HCT116 (cell line): ENCODE results near the gene DEPDC5. TPM values are rescaled to one million over a fixed set of nuclear protein-coding genes. Genes with fewer than 3 reads are reported as not detected.

Experiments used
- ATAC-seq: fragments of 200-7000 bp; cut with Tn5 transposase; 2 replicates; pipeline ENCODE4 v1.9.1; 2020; ENCODE audit warnings: mild to moderate bottlenecking, moderate library complexity
- BruUV-seq: library from RNA; stranded (reverse); fragments of 400-500 nt; replicated peaks from 2 replicates; lab custom pipeline; 2021; lab: Mats Ljungman, UMichigan
- CTCF ChIA-PET: fragments of 300-600 bp; sonication (Branson Sonifier 250); formaldehyde crosslinking; loops from one replicate; lab custom pipeline; 2021; ENCODE audit warnings: antibody characterized with exemption; lab: Charles Lee
- POLR2A ChIA-PET: fragments of 300-600, 350-600 bp; sonication (Branson Sonifier 250); formaldehyde crosslinking; loops from one replicate; lab custom pipeline; 2021; ENCODE audit warnings: antibody characterized with exemption; lab: Charles Lee
- RAD21 ChIA-PET, 2 experiments: fragments of 300-600 bp; sonication (Branson Sonifier 250); formaldehyde crosslinking; loops; one replicate each; lab custom pipeline; 2023; ENCODE audit warnings: low total read pairs in 2 of 2; ENCODE audit not compliant: uncharacterized antibody in 2 of 2, unreplicated experiment in 2 of 2, low non-redundant PET in 1 of 2; lab: Charles Lee
- DNase-seq: peaks from one replicate; pipeline ENCODE4 v3.0.0-alpha.2; 2010; ENCODE audit warnings: low read depth, low spot score
- H2AFZ ChIP-seq: fragments of 200-600 bp; shearing (Covaris generic), sonication (generic); 2 replicates; pipeline ENCODE4 v1.6.1; 2017; ENCODE audit warnings: low read depth, mixed run types, mixed read lengths, antibody characterized with exemption, low read length; ENCODE audit not compliant: poor library complexity, severe bottlenecking
- H3K27ac ChIP-seq: 2 replicates; pipeline ENCODE4 v1.5.1; 2012; ENCODE audit warnings: low read depth, low read length
- H3K27me3 ChIP-seq: fragments of 200-600 bp; sonication (generic); 2 replicates; pipeline ENCODE4 v1.6.1; 2016; ENCODE audit warnings: mixed run types, low read length, mixed read lengths; ENCODE audit not compliant: insufficient read depth
- H3K36me3 ChIP-seq, 2 experiments: fragments of 200-500 bp in 1 of 2; fragments of 200-600 bp in 1 of 2; sonication (Bioruptor generic) in 1 of 2; sonication (generic) in 1 of 2; 2 replicates each; pipeline versions ENCODE4 v1.5.1 to v1.6.1; 2014 to 2016; ENCODE audit warnings: low read length in 2 of 2, inconsistent platforms in 1 of 2, mixed read lengths in 1 of 2, mixed run types in 1 of 2; ENCODE audit not compliant: insufficient read depth in 2 of 2, control insufficient read depth in 1 of 2
- H3K4me1 ChIP-seq, 2 experiments: fragments of 200-600 bp in 1 of 2; sonication (generic) in 1 of 2; 2 replicates each; pipeline versions ENCODE4 v1.5.1 to v1.6.1; 2012 to 2017; ENCODE audit warnings: low read length in 2 of 2, inconsistent platforms in 1 of 2, mild to moderate bottlenecking in 1 of 2, mixed read lengths in 1 of 2, mixed run types in 1 of 2, moderate library complexity in 1 of 2; ENCODE audit not compliant: insufficient read depth in 2 of 2, control insufficient read depth in 1 of 2
- H3K4me2 ChIP-seq: fragments of 200-600 bp; sonication (generic); 2 replicates; pipeline ENCODE4 v1.6.1; 2017; ENCODE audit warnings: mixed run types, low read length, mixed read lengths
- H3K4me3 ChIP-seq, 2 experiments: fragments of 200-600 bp in 1 of 2; sonication (generic) in 1 of 2; replicated peaks in 1 of 2; 2 replicates each; pipeline ENCODE4 v1.5.1; 2011 to 2016; ENCODE audit warnings: low read length in 2 of 2, control low read depth in 1 of 2, low read depth in 1 of 2, mild to moderate bottlenecking in 1 of 2, mixed read lengths in 1 of 2, mixed run types in 1 of 2
- H3K79me2 ChIP-seq: fragments of 200-600 bp; sonication (generic); 2 replicates; pipeline ENCODE4 v1.6.1; 2017; ENCODE audit warnings: mild to moderate bottlenecking, mixed run types, low read length, moderate library complexity, mixed read lengths; ENCODE audit not compliant: insufficient read depth
- H3K9ac ChIP-seq: fragments of 200-600 bp; sonication (generic); 2 replicates; pipeline ENCODE4 v1.6.1; 2016; ENCODE audit warnings: low read length, mixed read lengths
- H3K9me2 ChIP-seq: fragments of 200-600 bp; sonication (generic), shearing (Covaris generic); 2 replicates; pipeline ENCODE4 v1.6.1; 2017; ENCODE audit warnings: mixed run types, mild to moderate bottlenecking, moderate library complexity; ENCODE audit not compliant: insufficient read depth
- H3K9me3 ChIP-seq, 2 experiments: fragments of 200-500 bp in 1 of 2; fragments of 200-600 bp in 1 of 2; sonication (Bioruptor generic) in 1 of 2; sonication (generic) in 1 of 2; 2 replicates each; pipeline ENCODE4 v1.6.1; 2014 to 2017; ENCODE audit warnings: low read length in 2 of 2, mixed read lengths in 2 of 2, inconsistent platforms in 1 of 2, low read depth in 1 of 2, mild to moderate bottlenecking in 1 of 2, mixed run types in 1 of 2, moderate library complexity in 1 of 2; ENCODE audit not compliant: control insufficient read depth in 1 of 2, insufficient read depth in 1 of 2
- H4K20me1 ChIP-seq: fragments of 200-600 bp; sonication (generic), shearing (Covaris generic); 2 replicates; pipeline ENCODE4 v1.6.1; 2017; ENCODE audit warnings: mixed run types, mild to moderate bottlenecking, moderate library complexity; ENCODE audit not compliant: insufficient read depth
- CBX3 ChIP-seq: IDR thresholded peaks from 2 replicates; pipeline ENCODE4 v1.6.1; 2012; ENCODE audit warnings: low read depth
- CEBPB ChIP-seq: IDR thresholded peaks from 2 replicates; pipeline ENCODE4 v1.6.1; 2012; ENCODE audit warnings: low read depth
- EZH2phosphoT487 ChIP-seq: fragments of 200-600 bp; IDR thresholded peaks from 2 replicates; pipeline ENCODE4 v1.6.1; 2018; ENCODE audit warnings: antibody characterized with exemption, borderline replicate concordance
- FOSL1 ChIP-seq: IDR thresholded peaks from 2 replicates; pipeline ENCODE4 v1.6.1; 2012; ENCODE audit warnings: low read depth
- JUND ChIP-seq: IDR thresholded peaks from 2 replicates; pipeline ENCODE4 v1.6.1; 2012
- POLR2A ChIP-seq: IDR thresholded peaks from 2 replicates; pipeline ENCODE4 v1.7.0; 2011; ENCODE audit warnings: borderline replicate concordance; ENCODE audit not compliant: insufficient read depth, insufficient read length; ENCODE audit errors: extremely low read depth
- RAD21 ChIP-seq: IDR thresholded peaks from 2 replicates; pipeline ENCODE4 v1.6.1; 2012; ENCODE audit warnings: low read depth, mild to moderate bottlenecking
- SIN3A ChIP-seq: IDR thresholded peaks from 2 replicates; pipeline ENCODE4 v1.6.1; 2012; ENCODE audit warnings: low read depth
- SRF ChIP-seq: IDR thresholded peaks from 2 replicates; pipeline ENCODE4 v1.6.1; 2012; ENCODE audit warnings: low read depth
- TCF7L2 ChIP-seq: IDR thresholded peaks from 2 replicates; pipeline ENCODE4 v1.7.0; 2011; ENCODE audit warnings: borderline replicate concordance, inconsistent platforms; ENCODE audit not compliant: insufficient read depth, insufficient read length; ENCODE audit errors: extremely low read depth
- ZFX ChIP-seq: fragments of 450-650 bp; IDR thresholded peaks from 2 replicates; pipeline ENCODE4 v1.6.1; 2017
- ZNF274 ChIP-seq: fragments of 200-500 bp; sonication (Bioruptor generic); IDR thresholded peaks from 2 replicates; pipeline ENCODE4 v1.6.1; 2014; ENCODE audit warnings: mild to moderate bottlenecking, low read depth, low read length, inconsistent platforms
- intact Hi-C: fragments of 100-400 bp; cut with micrococcal nuclease; formaldehyde crosslinking; loops from 2 replicates; pipeline ENCODE4 v1.10.0; 2022
- total RNA-seq: library from RNA; stranded (reverse); gene quantifications from one replicate; pipeline ENCODE4 v1.2.1, GENCODE V29; 2021; ENCODE audit not compliant: unreplicated experiment
- TF ChIP-seq, protein P1 (sequence below): IDR thresholded peaks from 2 replicates; pipeline ENCODE4 v1.6.1; 2012
- TF ChIP-seq, protein P2 (sequence below): IDR thresholded peaks from 2 replicates; pipeline ENCODE4 v1.6.1; 2012
- TF ChIP-seq, protein P3 (sequence below): IDR thresholded peaks from 2 replicates; pipeline ENCODE4 v1.6.1; 2012; ENCODE audit warnings: low read depth
- TF ChIP-seq, protein P4 (sequence below), 3 experiments: fragments of 200-600 bp in 1 of 3; sonication (generic) in 1 of 3; IDR thresholded peaks in 2 of 3; conservative IDR thresholded peaks in 1 of 3; 2 replicates each; pipeline ENCODE4 v1.5.1; 2012 to 2017; ENCODE audit warnings: low read depth in 2 of 3, low read length in 2 of 3, antibody characterized with exemption in 1 of 3, borderline replicate concordance in 1 of 3, control low read depth in 1 of 3, mild to moderate bottlenecking in 1 of 3, mixed read lengths in 1 of 3, mixed run types in 1 of 3, moderate library complexity in 1 of 3; ENCODE audit not compliant: insufficient read depth in 1 of 3

Gene DEPDC5
- total RNA-seq, 1 experiment from 2014 or later: 35.0 TPM

DNA sequence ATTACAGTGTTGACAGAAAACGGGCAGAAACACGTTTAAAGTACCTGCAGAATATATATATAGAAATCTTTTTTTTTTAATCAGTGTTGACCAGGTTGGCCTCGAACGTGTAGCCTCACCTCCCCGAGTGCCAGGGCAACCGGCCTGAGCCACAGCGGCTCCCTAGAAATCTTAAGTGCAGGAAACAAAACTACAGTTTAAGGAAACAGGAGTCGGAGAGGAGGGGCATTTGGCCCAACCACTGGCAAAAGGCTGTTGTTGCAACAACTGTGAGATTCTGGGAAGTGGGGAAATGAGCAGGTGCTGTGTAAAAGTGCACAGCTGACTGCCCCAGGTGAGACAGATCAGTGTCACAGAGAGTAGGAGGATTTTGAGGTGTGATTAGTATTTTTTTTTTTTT lies 194.2 kb downstream of the DEPDC5 start:
- Histone ChIP-seq H3K4me2 (no peak overlapping the region), H3K9me2 (no peaks in the 10 kb centered on the region), H4K20me1 (peaks cover 26% of the 10 kb centered on the region; the same call in 1 of the 2 replicates), H3K9me3 (no peaks in the 10 kb centered on the region), H2AFZ (no peak overlapping the region), H3K4me1 (peaks cover 29 to 58% of the 10 kb centered on the region in 2 experiments), H3K4me3 (no peak overlapping the region), H3K27me3 (no peaks in the 10 kb centered on the region), H3K79me2 (peaks cover 86% of the 10 kb centered on the region), H3K27ac (no peak overlapping the region), H3K9ac (no peak overlapping the region), H3K36me3 (peaks cover 34 to 45% of the 10 kb centered on the region in 2 experiments; a peak in 3 of 4 replicates)
- ATAC-seq: no peak
- ChIA-PET RAD21 (no interaction called here), CTCF (interaction anchor here (0.6 to 3.5 kb wide), 3 partner anchors 13 to 376 kb away, joined by 3 to 16 read pairs (median 3); no protein-coding TSS in a partner anchor), POLR2A (interaction anchor here (1.5 kb wide), 1 partner anchor 111 kb away, joined by 3 read pairs; no protein-coding TSS in a partner anchor)
- no peak for DNase-seq
- intact Hi-C loops: loop anchor here (5.0 to 10.0 kb wide), 2 partner anchors 123 to 196 kb away; partner anchors contain the start of genes DEPDC5 and PRR14L
- no TSS peak for BruUV-seq
- TF ChIP-seq EZH2phosphoT487 (no peak), CEBPB (no peak)

DNA sequence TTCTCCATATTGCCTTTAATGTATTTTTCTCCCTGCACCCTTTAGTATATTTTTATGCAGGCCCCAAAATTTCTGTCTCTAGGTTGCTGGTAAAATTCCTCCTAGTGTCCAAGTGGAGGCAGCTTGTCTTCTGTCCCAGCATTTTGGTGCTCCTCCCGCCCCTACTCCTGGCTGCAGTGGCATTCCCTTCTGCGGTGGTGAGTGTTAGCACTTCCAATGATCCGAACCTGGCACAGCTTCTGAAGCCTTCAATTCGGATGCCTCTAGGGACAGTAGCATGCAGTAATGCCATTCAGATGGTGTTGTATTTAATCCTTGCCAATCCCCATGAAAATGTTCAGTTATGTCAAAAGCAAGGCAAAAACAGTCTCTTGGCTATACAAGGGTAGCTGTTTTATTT lies 196.4 kb downstream of the DEPDC5 start:
- POLR2A ChIA-PET: interaction anchor here (1.3 to 1.5 kb wide), 2 partner anchors 9 to 197 kb away, joined by 3 read pairs; partner anchors contain the start of gene DEPDC5
- no TSS peak for BruUV-seq
- TF ChIP-seq CBX3: no peak
- no peak for TF ChIP-seq SIN3A
- no peak for TF ChIP-seq JUND
- TF ChIP-seq FOSL1: no peak
- TF ChIP-seq ZNF274: no peak
- TF ChIP-seq, protein P1, sequence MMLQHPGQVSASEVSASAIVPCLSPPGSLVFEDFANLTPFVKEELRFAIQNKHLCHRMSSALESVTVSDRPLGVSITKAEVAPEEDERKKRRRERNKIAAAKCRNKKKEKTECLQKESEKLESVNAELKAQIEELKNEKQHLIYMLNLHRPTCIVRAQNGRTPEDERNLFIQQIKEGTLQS: no peak
- TF ChIP-seq POLR2A: no peak
- TF ChIP-seq, protein P2, sequence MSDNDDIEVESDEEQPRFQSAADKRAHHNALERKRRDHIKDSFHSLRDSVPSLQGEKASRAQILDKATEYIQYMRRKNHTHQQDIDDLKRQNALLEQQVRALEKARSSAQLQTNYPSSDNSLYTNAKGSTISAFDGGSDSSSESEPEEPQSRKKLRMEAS: no peak
- no peak for TF ChIP-seq SRF
- no peak for TF ChIP-seq RAD21
- TF ChIP-seq ZFX: no peak
- TF ChIP-seq, protein P3, sequence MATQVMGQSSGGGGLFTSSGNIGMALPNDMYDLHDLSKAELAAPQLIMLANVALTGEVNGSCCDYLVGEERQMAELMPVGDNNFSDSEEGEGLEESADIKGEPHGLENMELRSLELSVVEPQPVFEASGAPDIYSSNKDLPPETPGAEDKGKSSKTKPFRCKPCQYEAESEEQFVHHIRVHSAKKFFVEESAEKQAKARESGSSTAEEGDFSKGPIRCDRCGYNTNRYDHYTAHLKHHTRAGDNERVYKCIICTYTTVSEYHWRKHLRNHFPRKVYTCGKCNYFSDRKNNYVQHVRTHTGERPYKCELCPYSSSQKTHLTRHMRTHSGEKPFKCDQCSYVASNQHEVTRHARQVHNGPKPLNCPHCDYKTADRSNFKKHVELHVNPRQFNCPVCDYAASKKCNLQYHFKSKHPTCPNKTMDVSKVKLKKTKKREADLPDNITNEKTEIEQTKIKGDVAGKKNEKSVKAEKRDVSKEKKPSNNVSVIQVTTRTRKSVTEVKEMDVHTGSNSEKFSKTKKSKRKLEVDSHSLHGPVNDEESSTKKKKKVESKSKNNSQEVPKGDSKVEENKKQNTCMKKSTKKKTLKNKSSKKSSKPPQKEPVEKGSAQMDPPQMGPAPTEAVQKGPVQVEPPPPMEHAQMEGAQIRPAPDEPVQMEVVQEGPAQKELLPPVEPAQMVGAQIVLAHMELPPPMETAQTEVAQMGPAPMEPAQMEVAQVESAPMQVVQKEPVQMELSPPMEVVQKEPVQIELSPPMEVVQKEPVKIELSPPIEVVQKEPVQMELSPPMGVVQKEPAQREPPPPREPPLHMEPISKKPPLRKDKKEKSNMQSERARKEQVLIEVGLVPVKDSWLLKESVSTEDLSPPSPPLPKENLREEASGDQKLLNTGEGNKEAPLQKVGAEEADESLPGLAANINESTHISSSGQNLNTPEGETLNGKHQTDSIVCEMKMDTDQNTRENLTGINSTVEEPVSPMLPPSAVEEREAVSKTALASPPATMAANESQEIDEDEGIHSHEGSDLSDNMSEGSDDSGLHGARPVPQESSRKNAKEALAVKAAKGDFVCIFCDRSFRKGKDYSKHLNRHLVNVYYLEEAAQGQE: no peak
- no peak for TF ChIP-seq TCF7L2
- TF ChIP-seq, protein P4, sequence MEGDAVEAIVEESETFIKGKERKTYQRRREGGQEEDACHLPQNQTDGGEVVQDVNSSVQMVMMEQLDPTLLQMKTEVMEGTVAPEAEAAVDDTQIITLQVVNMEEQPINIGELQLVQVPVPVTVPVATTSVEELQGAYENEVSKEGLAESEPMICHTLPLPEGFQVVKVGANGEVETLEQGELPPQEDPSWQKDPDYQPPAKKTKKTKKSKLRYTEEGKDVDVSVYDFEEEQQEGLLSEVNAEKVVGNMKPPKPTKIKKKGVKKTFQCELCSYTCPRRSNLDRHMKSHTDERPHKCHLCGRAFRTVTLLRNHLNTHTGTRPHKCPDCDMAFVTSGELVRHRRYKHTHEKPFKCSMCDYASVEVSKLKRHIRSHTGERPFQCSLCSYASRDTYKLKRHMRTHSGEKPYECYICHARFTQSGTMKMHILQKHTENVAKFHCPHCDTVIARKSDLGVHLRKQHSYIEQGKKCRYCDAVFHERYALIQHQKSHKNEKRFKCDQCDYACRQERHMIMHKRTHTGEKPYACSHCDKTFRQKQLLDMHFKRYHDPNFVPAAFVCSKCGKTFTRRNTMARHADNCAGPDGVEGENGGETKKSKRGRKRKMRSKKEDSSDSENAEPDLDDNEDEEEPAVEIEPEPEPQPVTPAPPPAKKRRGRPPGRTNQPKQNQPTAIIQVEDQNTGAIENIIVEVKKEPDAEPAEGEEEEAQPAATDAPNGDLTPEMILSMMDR (IDR thresholded peaks at IDR 0.05 in 2 of 3, conservative IDR thresholded peaks at IDR 0.05 in 1 of 3; ENCODE audit: borderline replicate concordance in 1 of 3, insufficient read depth in 1 of 3, low read depth in 2 of 3, low read length in 2 of 3): no peak

More for the DNA sequence above, 196.4 kb downstream of the DEPDC5 start:
- ChIA-PET RAD21 (no interaction called here), CTCF (interaction anchor here (2.0 to 3.5 kb wide), 2 partner anchors 21 to 285 kb away, joined by 7 to 16 read pairs; no protein-coding TSS in a partner anchor)
- Histone ChIP-seq H3K36me3 (peaks cover 39 to 45% of the 10 kb centered on the region in 2 experiments), H3K9me3 (no peaks in the 10 kb centered on the region), H3K27ac (no peak overlapping the region), H3K9me2 (no peaks in the 10 kb centered on the region), H3K4me1 (peaks cover 21 to 46% of the 10 kb centered on the region in 2 experiments), H3K9ac (no peak overlapping the region), H3K79me2 (peaks cover 100% of the 10 kb centered on the region), H4K20me1 (peaks cover 27% of the 10 kb centered on the region; the same call in 1 of the 2 replicates), H3K27me3 (no peaks in the 10 kb centered on the region), H2AFZ (no peak overlapping the region), H3K4me2 (no peak overlapping the region), H3K4me3 (no peak overlapping the region)
- no peak for DNase-seq
- ATAC-seq: no peak
- intact Hi-C loops: no loop called here
